PC-3 (cell line): ENCODE results near the gene PDS5A. TPM values are rescaled to one million over a fixed set of nuclear protein-coding genes. Genes with fewer than 3 reads are reported as not detected.
"Not testable (repeated sequence)": the region's sequence is repeated elsewhere in the genome, so short reads cannot be mapped to it uniquely, and the experiment has no call there.

Experiments
- ATAC-seq: fragments of 200-7000 bp; cut with Tn5 transposase; 2 replicates; pipeline ENCODE4 v1.9.1; 2020; ENCODE audit warnings: mild to moderate bottlenecking, moderate library complexity
- BruUV-seq: library from RNA; stranded (reverse); fragments of 400-500 nt; replicated peaks from 2 replicates; lab custom pipeline; 2021; lab: Mats Ljungman, UMichigan
- CTCF ChIA-PET: fragments of 300-600 bp; sonication (Branson Sonifier 250); formaldehyde crosslinking; loops from one replicate; lab custom pipeline; 2022; ENCODE audit warnings: antibody characterized with exemption; lab: Charles Lee
- POLR2A ChIA-PET: fragments of 300-600 bp; sonication (Branson Sonifier 250); formaldehyde crosslinking; loops from one replicate; lab custom pipeline; 2022; ENCODE audit warnings: antibody characterized with exemption; ENCODE audit not compliant: unreplicated experiment; lab: Charles Lee
- DNase-seq: peaks from one replicate; pipeline ENCODE4 v3.0.0-alpha.2; 2015
- H2AFZ ChIP-seq: fragments of 300-600 bp; sonication (generic); 2 replicates; pipeline ENCODE4 v1.6.0; 2016; ENCODE audit warnings: antibody characterized with exemption, low read length
- H3F3A ChIP-seq: fragments of 300-600 bp; sonication (generic); one replicate; pipeline ENCODE4 v1.6.0; 2017; ENCODE audit warnings: antibody characterized with exemption, low read length, control low read depth, mild to moderate bottlenecking; ENCODE audit not compliant: unreplicated experiment
- H3K27ac ChIP-seq: fragments of 300-600 bp; sonication (generic); 2 replicates; pipeline ENCODE4 v1.5.1; 2016; ENCODE audit warnings: mild to moderate bottlenecking, low read length
- H3K27me3 ChIP-seq: fragments of 300-600 bp; sonication (generic); 2 replicates; pipeline ENCODE4 v1.6.1; 2016; ENCODE audit warnings: low read length, mixed read lengths
- H3K36me3 ChIP-seq: fragments of 300-600 bp; sonication (generic); 2 replicates; pipeline ENCODE4 v1.6.1; 2016; ENCODE audit warnings: low read depth, mixed run types, low read length, mixed read lengths
- H3K4me1 ChIP-seq: fragments of 300-600 bp; sonication (generic); 2 replicates; pipeline ENCODE4 v1.5.1; 2016; ENCODE audit warnings: low read length; ENCODE audit not compliant: insufficient read depth
- H3K4me2 ChIP-seq: fragments of 300-600 bp; sonication (generic); 2 replicates; pipeline ENCODE4 v1.6.0; 2016; ENCODE audit warnings: low read length
- H3K4me3 ChIP-seq: fragments of 300-600 bp; sonication (generic); 2 replicates; pipeline ENCODE4 v1.5.1; 2016; ENCODE audit warnings: mild to moderate bottlenecking, low read length, mixed read lengths
- H3K79me2 ChIP-seq: fragments of 300-600 bp; sonication (generic); 2 replicates; pipeline ENCODE4 v1.6.1; 2017; ENCODE audit warnings: low read length, mixed read lengths
- H3K9ac ChIP-seq: fragments of 300-600 bp; sonication (generic); 2 replicates; pipeline ENCODE4 v1.6.0; 2016; ENCODE audit warnings: mild to moderate bottlenecking, low read length
- H3K9me2 ChIP-seq: fragments of 300-600 bp; sonication (generic); replicated peaks from 2 replicates; pipeline ENCODE4 v1.6.1; 2016; ENCODE audit warnings: mixed run types, low read length, mixed read lengths
- H3K9me3 ChIP-seq: fragments of 300-600 bp; sonication (generic); 2 replicates; pipeline ENCODE4 v1.6.1; 2016; ENCODE audit warnings: low read length, mixed read lengths
- H4K20me1 ChIP-seq: fragments of 300-600 bp; sonication (generic); 2 replicates; pipeline ENCODE4 v1.6.1; 2016; ENCODE audit warnings: low read length, mixed read lengths
- EZH2 ChIP-seq: fragments of 300-600 bp; sonication (generic); IDR thresholded peaks from one replicate; pipeline ENCODE4 v1.6.1; 2017; ENCODE audit warnings: antibody characterized with exemption, mild to moderate bottlenecking, low read length; ENCODE audit not compliant: unreplicated experiment
- EZH2phosphoT487 ChIP-seq: fragments of 300-600 bp; sonication (generic); IDR thresholded peaks from 2 replicates; pipeline ENCODE4 v1.6.1; 2018; ENCODE audit warnings: mild to moderate bottlenecking, antibody characterized with exemption, low read length, borderline replicate concordance
- intact Hi-C: fragments of 100-400 bp; cut with micrococcal nuclease; formaldehyde crosslinking; loops from 2 replicates; pipeline ENCODE4 v1.9.0; 2023
- total RNA-seq: library from RNA; depleted of rRNA; stranded (reverse); fragments of >200 nt; gene quantifications from 2 replicates; pipeline ENCODE4 v1.2.3, GENCODE V29; 2014
- TF ChIP-seq, protein P1 (sequence below): fragments of 300-600 bp; sonication (generic); conservative IDR thresholded peaks from 2 replicates; pipeline ENCODE4 v1.5.1; 2017; ENCODE audit warnings: antibody characterized with exemption, low read depth, mild to moderate bottlenecking, low read length

Gene PDS5A
- total RNA-seq, 1 experiment from 2014 or later: 39.9 TPM

DNA sequence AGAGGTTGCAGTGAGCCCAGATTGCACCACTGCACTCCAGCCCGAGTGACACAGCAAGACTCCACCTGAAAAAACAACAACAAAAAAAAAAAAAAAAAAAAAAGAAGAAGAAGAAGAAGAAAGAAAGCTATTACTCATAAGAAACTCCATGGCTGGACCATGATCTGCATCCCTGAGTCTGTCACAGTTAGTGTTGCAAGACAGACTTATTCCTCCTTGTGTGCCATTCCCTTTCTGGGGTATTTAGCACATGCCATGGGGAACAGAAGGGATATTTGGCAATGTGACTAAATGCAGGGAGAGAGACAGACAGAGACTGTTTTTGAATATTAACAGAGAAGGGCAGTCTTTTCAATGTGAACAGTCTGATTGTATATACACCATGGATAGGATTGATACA is 16.7 kb upstream of the PDS5A start:
- DNase-seq (no peak), ATAC-seq (no peak)
- H3K9me2 ChIP-seq: no peaks in the 10 kb centered on the region
- TF ChIP-seq EZH2phosphoT487 (no peak), EZH2 (no peak)
- TF ChIP-seq, protein P1, sequence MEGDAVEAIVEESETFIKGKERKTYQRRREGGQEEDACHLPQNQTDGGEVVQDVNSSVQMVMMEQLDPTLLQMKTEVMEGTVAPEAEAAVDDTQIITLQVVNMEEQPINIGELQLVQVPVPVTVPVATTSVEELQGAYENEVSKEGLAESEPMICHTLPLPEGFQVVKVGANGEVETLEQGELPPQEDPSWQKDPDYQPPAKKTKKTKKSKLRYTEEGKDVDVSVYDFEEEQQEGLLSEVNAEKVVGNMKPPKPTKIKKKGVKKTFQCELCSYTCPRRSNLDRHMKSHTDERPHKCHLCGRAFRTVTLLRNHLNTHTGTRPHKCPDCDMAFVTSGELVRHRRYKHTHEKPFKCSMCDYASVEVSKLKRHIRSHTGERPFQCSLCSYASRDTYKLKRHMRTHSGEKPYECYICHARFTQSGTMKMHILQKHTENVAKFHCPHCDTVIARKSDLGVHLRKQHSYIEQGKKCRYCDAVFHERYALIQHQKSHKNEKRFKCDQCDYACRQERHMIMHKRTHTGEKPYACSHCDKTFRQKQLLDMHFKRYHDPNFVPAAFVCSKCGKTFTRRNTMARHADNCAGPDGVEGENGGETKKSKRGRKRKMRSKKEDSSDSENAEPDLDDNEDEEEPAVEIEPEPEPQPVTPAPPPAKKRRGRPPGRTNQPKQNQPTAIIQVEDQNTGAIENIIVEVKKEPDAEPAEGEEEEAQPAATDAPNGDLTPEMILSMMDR: no peak
- no peak overlapping the region for H3K9ac ChIP-seq
- H4K20me1 ChIP-seq: no peaks in the 10 kb centered on the region
- no peaks in the 10 kb centered on the region for H3K9me3 ChIP-seq
- no peak overlapping the region for H3K4me2 ChIP-seq
- ChIA-PET POLR2A (no interaction called here), CTCF (no interaction called here)
- H2AFZ ChIP-seq: no peak overlapping the region
- no peaks in the 10 kb centered on the region for H3F3A ChIP-seq
- no peaks in the 10 kb centered on the region for H3K27me3 ChIP-seq
- intact Hi-C loops: no loop called here
- H3K27ac ChIP-seq: no peak overlapping the region
- H3K79me2 ChIP-seq: no peaks in the 10 kb centered on the region
- BruUV-seq: no TSS peak
- no peaks in the 10 kb centered on the region for H3K36me3 ChIP-seq
- H3K4me3 ChIP-seq: no peak overlapping the region
- H3K4me1 ChIP-seq: no peaks in the 10 kb centered on the region

- H3K9me3 ChIP-seq, H3K27me3 ChIP-seq, H3K79me2 ChIP-seq, H2AFZ ChIP-seq, H3F3A ChIP-seq, CTCF ChIA-PET, H3K9me2 ChIP-seq, intact Hi-C loops, ATAC-seq, H3K4me3 ChIP-seq, H4K20me1 ChIP-seq, DNase-seq, H3K4me1 ChIP-seq, H3K9ac ChIP-seq, H3K36me3 ChIP-seq, H3K4me2 ChIP-seq, POLR2A ChIA-PET, H3K27ac ChIP-seq, BruUV-seq: not testable (repeated sequence)
Observed at GRCh38 chr4:39989381-39989780, 11.7 kb upstream of the PDS5A start.

GRCh38 chr4:39987485-39987884 is 9.8 kb upstream of the PDS5A start:
- no peaks in the 10 kb centered on the region for H3K36me3 ChIP-seq
- TF ChIP-seq, protein P1: no peak
- TF ChIP-seq EZH2 (no peak), EZH2phosphoT487 (no peak)
- no peaks in the 10 kb centered on the region for H3F3A ChIP-seq
- no peak overlapping the region for H3K4me2 ChIP-seq
- ChIA-PET POLR2A (no interaction called here), CTCF (no interaction called here)
- no peaks in the 10 kb centered on the region for H4K20me1 ChIP-seq
- H3K79me2 ChIP-seq: no peaks in the 10 kb centered on the region
- BruUV-seq: no TSS peak
- H3K9me3 ChIP-seq: no peaks in the 10 kb centered on the region
- intact Hi-C loops: no loop called here
- H3K4me1 ChIP-seq: no peaks in the 10 kb centered on the region
- H3K4me3 ChIP-seq: no peak overlapping the region
- no peak overlapping the region for H3K27ac ChIP-seq
- H3K27me3 ChIP-seq: no peaks in the 10 kb centered on the region
- H3K9ac ChIP-seq: no peak overlapping the region
- no peak for ATAC-seq
- H2AFZ ChIP-seq: no peak overlapping the region
- H3K9me2 ChIP-seq: no peaks in the 10 kb centered on the region
- no peak for DNase-seq
